HL-60 (cell line): ENCODE results near the gene TTC12.

Experiments used
- DNase-seq, 2 experiments: peaks; one replicate each; pipeline ENCODE4 v3.0.0-alpha.2; 2010 to 2020; ENCODE audit warnings: low read depth in 1 of 2, low spot score in 1 of 2
- H3K27ac ChIP-seq: fragments of 250-450 bp; sonication (Bioruptor Pico); replicated peaks from 2 replicates; pipeline ENCODE4 v1.5.1; 2020; ENCODE audit warnings: mild to moderate bottlenecking, moderate library complexity
- H3K27me3 ChIP-seq: fragments of 250-450 bp; sonication (Bioruptor Pico); 2 replicates; pipeline ENCODE4 v1.5.1; 2021; ENCODE audit warnings: mild to moderate bottlenecking, moderate library complexity; ENCODE audit not compliant: insufficient read depth, poor library complexity, severe bottlenecking
- H3K4me3 ChIP-seq: replicated peaks from 2 replicates; pipeline ENCODE4 v1.5.1; 2011; ENCODE audit warnings: mild to moderate bottlenecking, control low read depth, low read length; ENCODE audit not compliant: insufficient read depth
- CTCF ChIP-seq: IDR thresholded peaks from one replicate; pipeline ENCODE4 v1.5.1; 2011; ENCODE audit warnings: low read length, control low read depth, inconsistent platforms; ENCODE audit not compliant: insufficient read depth
- GABPA ChIP-seq: IDR thresholded peaks from 2 replicates; pipeline ENCODE4 v1.6.1; 2012; ENCODE audit warnings: low read depth
- POLR2AphosphoS5 ChIP-seq: IDR thresholded peaks from 2 replicates; pipeline ENCODE4 v1.6.1; 2012; ENCODE audit warnings: low read depth
- REST ChIP-seq: IDR thresholded peaks from 2 replicates; pipeline ENCODE4 v1.6.1; 2012; ENCODE audit warnings: low read depth; ENCODE audit not compliant: insufficient replicate concordance
- SPI1 ChIP-seq: IDR thresholded peaks from 2 replicates; pipeline ENCODE4 v1.6.1; 2012; ENCODE audit warnings: low read depth, mild to moderate bottlenecking, borderline replicate concordance

Gene TTC12

GRCh38 chr11:113386866-113387265 is 72.5 kb downstream of the TTC12 start:
- TF ChIP-seq GABPA, result no peak
- TF ChIP-seq POLR2AphosphoS5, result no peak
- no peak for TF ChIP-seq CTCF
- no peak for TF ChIP-seq SPI1
- TF ChIP-seq REST, result no peak
- Histone ChIP-seq H3K27me3 (peaks cover 19% of the 10 kb centered on the region), H3K4me3 (no peak overlapping the region), H3K27ac (no peak overlapping the region)
- no peak for DNase-seq

- H3K27me3 ChIP-seq, result peaks cover 19% of the 10 kb centered on the region
- TF ChIP-seq POLR2AphosphoS5 (no peak), SPI1 (no peak), CTCF (no peak), GABPA (no peak), REST (no peak)
- H3K27ac ChIP-seq, result no peak within 1 kb of the TSS
- no peak for DNase-seq
- no peak within 1 kb of the TSS for H3K4me3 ChIP-seq
Observed at GRCh38 chr11:113387605-113388211, 73.3 kb downstream of the TTC12 start, which contains the start of gene ANKK1. Gene ANKK1, plus strand, starts transcription at chr11:113387779. Its CDS starts 106 bp downstream, at chr11:113387885.

GRCh38 chr11:113389272-113389671 is 74.9 kb downstream of the TTC12 start:
- TF ChIP-seq SPI1, result no peak
- TF ChIP-seq POLR2AphosphoS5, result no peak
- TF ChIP-seq REST, result no peak
- no peak for TF ChIP-seq CTCF
- peaks cover 19% of the 10 kb centered on the region for H3K27me3 ChIP-seq
- H3K4me3 ChIP-seq, result no peak overlapping the region
- no peak for DNase-seq
- H3K27ac ChIP-seq, result no peak overlapping the region
